ENCODE data around the gene AMBRA1. TPM values are rescaled to one million over a fixed set of nuclear protein-coding genes. Genes with fewer than 3 reads are reported as not detected.
"Not testable (repeated sequence)": the region's sequence is repeated elsewhere in the genome, so short reads cannot be mapped to it uniquely, and the experiment has no call there.

AMBRA1 gene
- polyA plus RNA-seq, 1 experiment, result 12.8 TPM

GRCh38 chr11:46382646-46383403 lies 211.0 kb downstream of the AMBRA1 start:
- ChIA-PET POLR2A (no interaction called here), CTCF (interaction anchor here (0.8 to 1.9 kb wide), 16 partner anchors 10 to 328 kb away, joined by 3 to 15 read pairs (median 4); partner anchors contain the start of genes CHRM4 and DGKZ)
- H3K27me3 ChIP-seq (ENCODE audit: control insufficient read depth, insufficient read depth, low read length), result no peaks in the 10 kb centered on the region
- no peak for DNase-seq (ENCODE audit: low read depth)
- H3K4me3 ChIP-seq (ENCODE audit: low read depth, low read length), result no peak overlapping the region
- H3K36me3 ChIP-seq (ENCODE audit: control insufficient read depth, insufficient read depth, low read length), result no peaks in the 10 kb centered on the region
- peak; percentile 61 for TF ChIP-seq CTCF (IDR thresholded peaks at IDR 0.05; ENCODE audit: insufficient read depth, low read depth, low read length)

- ChIA-PET POLR2A (no interaction called here), CTCF (interaction anchor here (1.2 to 1.9 kb wide), 6 partner anchors 10 to 237 kb away, joined by 4 to 15 read pairs (median 9); partner anchors contain the start of genes CHRM4 and DGKZ)
- DNase-seq (ENCODE audit: low read depth), result no peak
- no peak for TF ChIP-seq CTCF (IDR thresholded peaks at IDR 0.05; ENCODE audit: insufficient read depth, low read depth, low read length)
- Histone ChIP-seq H3K36me3 (ENCODE audit: control insufficient read depth, insufficient read depth, low read length) (no peaks in the 10 kb centered on the region), H3K27me3 (ENCODE audit: control insufficient read depth, insufficient read depth, low read length) (no peaks in the 10 kb centered on the region), H3K4me3 (ENCODE audit: low read depth, low read length) (peak overlapping the region; percentile 44)
These were observed 211.8 kb downstream of the AMBRA1 start for GRCh38 chr11:46381819-46382645.

DNA sequence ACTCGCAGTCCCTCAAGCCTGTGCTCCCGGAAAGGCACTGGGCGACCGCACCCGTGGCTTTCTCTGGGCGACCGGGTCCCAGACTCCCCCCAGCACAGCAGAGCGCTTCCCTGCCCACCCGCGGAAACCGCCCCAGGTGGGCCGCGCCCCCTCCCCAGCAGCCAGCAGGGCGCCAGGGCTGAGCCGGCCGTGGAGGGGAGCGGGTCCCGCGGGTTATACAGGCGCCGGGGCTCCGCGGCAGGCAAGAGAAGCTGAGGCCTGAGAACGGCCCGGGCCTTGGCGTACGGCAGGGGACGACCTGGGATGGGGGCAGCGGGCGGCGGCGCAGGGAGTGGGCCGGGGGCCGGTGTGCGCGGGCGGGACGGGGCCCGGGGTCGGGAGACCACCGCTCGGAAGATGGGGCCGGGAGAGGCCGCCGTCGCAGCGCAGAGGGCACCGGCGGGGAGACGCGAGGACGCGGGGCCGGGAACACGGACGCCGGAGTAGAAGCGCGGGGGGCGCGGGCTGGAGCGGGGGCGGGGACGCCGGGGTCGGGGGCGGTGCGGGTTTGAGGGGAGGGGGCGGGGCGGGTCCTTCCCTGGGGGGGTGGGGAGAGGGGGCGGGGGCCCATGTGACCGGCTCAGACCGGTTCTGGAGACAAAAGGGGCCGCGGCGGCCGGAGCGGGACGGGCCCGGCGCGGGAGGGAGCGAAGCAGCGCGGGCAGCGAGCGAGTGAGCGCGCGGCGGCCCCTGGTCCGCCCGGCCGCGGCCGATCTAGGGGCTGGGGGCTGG lies 212.6 kb downstream of the AMBRA1 start, which contains the start of gene MDK:
Gene MDK (plus strand): TSS at position 622 of the 771 bp plus-strand sequence. CDS start 389 bp downstream, outside the sequence.
- ChIA-PET CTCF (no interaction called here), POLR2A (no interaction called here)
- Histone ChIP-seq H3K36me3 (ENCODE audit: control insufficient read depth, insufficient read depth, low read length) (peaks cover 5% of the 10 kb centered on the region), H3K27me3 (ENCODE audit: control insufficient read depth, insufficient read depth, low read length) (no peaks in the 10 kb centered on the region), H3K4me3 (ENCODE audit: low read depth, low read length) (peak within 1 kb of the TSS; percentile 44)
- no peak for TF ChIP-seq CTCF (IDR thresholded peaks at IDR 0.05; ENCODE audit: insufficient read depth, low read depth, low read length)
- no peak for DNase-seq (ENCODE audit: low read depth)

GRCh38 chr11:46380340-46381047 lies 213.3 kb downstream of the AMBRA1 start:
- Histone ChIP-seq H3K36me3 (ENCODE audit: control insufficient read depth, insufficient read depth, low read length) (peaks cover 5% of the 10 kb centered on the region), H3K27me3 (ENCODE audit: control insufficient read depth, insufficient read depth, low read length) (no peaks in the 10 kb centered on the region), H3K4me3 (ENCODE audit: low read depth, low read length) (peak overlapping the region; percentile 44)
- CTCF ChIA-PET, result interaction anchor here (1.5 kb wide), 1 partner anchor 8 kb away, joined by 3 read pairs; no protein-coding TSS in a partner anchor
- DNase-seq (ENCODE audit: low read depth), result no peak
- no peak for TF ChIP-seq CTCF (IDR thresholded peaks at IDR 0.05; ENCODE audit: insufficient read depth, low read depth, low read length)
- POLR2A ChIA-PET, result no interaction called here

- DNase-seq (ENCODE audit: low read depth); POLR2A ChIA-PET; H3K27me3 ChIP-seq (ENCODE audit: control insufficient read depth, insufficient read depth, low read length); H3K4me3 ChIP-seq (ENCODE audit: low read depth, low read length); H3K36me3 ChIP-seq (ENCODE audit: control insufficient read depth, insufficient read depth, low read length): not testable (repeated sequence)
- CTCF ChIA-PET, result interaction anchor here (1.5 to 4.9 kb wide), 2 partner anchors 9 to 12 kb away, joined by 3 to 51 read pairs; no protein-coding TSS in a partner anchor
These were observed 214.1 kb downstream of the AMBRA1 start for GRCh38 chr11:46379482-46380293.

Data from BJ (cell line).